ENCODE measurements around the gene CNPY4.
A peak's percentile ranks its signal among the peaks of the same experiment; 100 is the strongest.

CNPY4 gene

DNA sequence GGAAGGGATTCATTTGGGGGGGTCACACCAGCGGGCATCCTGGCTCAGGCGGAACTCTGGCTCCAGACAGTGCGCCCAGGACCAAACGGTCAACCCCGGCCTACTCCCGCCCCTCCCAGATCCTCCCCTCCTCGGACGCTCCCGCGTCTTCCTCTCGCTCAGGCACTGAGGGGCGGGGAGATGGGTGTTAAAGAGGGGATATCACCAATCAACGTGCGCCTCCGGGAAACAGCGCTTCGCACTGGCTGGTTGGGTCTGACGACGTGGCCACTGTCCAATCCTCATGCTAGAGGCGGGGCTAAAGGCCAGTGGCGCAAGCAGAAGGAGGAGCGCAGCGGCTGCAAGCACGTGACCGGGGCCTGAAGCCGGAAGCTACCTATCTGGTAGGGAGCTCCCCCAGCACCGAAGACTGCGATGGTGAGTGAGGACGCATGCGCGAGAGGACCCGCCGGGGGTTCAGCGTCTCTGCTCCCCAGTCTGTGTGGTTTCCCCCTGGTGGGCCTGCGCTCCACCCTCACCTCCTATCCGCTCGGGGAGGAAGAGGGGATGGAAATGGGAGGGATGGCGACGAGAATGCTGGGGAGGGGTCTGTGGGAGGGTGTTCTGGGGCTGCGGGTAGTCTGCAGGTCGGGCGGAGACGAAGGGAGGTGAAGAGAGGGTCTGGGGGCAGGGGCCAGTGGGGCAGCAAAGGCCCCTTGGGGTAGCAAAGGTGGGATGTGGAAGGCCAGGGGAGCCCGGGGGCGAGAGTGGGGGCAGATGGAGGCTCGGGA is 29.3 kb downstream of the CNPY4 start, which contains the start of gene LAMTOR4:
LAMTOR4 (plus strand) TSS at position 360 of the 770 bp plus-strand sequence; CDS start at position 415, 55 bp downstream.
- H3K27me3 ChIP-seq, result no peaks in the 10 kb centered on the region
- intact Hi-C loops (cut with DNase I; ENCODE audit: low total_unique reads), result loop anchor here (10.0 kb wide), 1 partner anchor 234 kb away; the partner anchor contains the start of gene TRIM4

DNA sequence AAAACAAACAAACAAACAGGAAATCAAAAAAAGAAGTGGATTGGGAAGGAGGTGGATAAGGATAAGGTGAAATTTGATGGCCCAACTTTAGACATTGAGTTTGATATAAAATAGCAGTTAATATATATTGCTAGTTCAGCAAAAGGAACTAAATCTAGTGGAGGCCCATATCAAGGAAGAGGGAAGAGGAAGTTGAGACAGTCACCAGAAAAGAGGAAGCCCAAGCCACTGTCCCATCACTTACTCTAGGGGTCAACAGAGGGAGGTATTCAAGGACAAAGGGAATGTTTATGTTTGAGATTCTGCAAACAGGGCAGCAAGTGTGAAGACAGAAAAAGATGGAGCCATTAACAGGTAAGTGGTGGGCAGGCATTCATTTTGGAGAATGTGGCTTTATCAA is 33.0 kb downstream of the CNPY4 start:
- TF ChIP-seq, protein P1, sequence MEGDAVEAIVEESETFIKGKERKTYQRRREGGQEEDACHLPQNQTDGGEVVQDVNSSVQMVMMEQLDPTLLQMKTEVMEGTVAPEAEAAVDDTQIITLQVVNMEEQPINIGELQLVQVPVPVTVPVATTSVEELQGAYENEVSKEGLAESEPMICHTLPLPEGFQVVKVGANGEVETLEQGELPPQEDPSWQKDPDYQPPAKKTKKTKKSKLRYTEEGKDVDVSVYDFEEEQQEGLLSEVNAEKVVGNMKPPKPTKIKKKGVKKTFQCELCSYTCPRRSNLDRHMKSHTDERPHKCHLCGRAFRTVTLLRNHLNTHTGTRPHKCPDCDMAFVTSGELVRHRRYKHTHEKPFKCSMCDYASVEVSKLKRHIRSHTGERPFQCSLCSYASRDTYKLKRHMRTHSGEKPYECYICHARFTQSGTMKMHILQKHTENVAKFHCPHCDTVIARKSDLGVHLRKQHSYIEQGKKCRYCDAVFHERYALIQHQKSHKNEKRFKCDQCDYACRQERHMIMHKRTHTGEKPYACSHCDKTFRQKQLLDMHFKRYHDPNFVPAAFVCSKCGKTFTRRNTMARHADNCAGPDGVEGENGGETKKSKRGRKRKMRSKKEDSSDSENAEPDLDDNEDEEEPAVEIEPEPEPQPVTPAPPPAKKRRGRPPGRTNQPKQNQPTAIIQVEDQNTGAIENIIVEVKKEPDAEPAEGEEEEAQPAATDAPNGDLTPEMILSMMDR (IDR thresholded peaks at IDR 0.05), result no peak
- H3K4me1 ChIP-seq, result peaks cover 4 to 25% (median 20%) of the 10 kb centered on the region in 4 donors
- peaks cover 12 to 51% (median 31%) of the 10 kb centered on the region in 3 donors for H3K36me3 ChIP-seq
- no peaks in the 10 kb centered on the region for H3K27me3 ChIP-seq
- H3K4me3 ChIP-seq, result no peak overlapping the region
- no peak for DNase-seq
- intact Hi-C loops (cut with DNase I; ENCODE audit: low total_unique reads), result no loop called here
- no peaks in the 10 kb centered on the region for H3K9me3 ChIP-seq
- no peak overlapping the region for H3K27ac ChIP-seq

More for the DNA sequence above, 29.3 kb downstream of the CNPY4 start, which contains the start of gene LAMTOR4:
- TF ChIP-seq, protein P1 (IDR thresholded peaks at IDR 0.05), result peak in 1 of 2 experiments; percentile 15
- DNase-seq, result peak; percentile 100
- no peaks in the 10 kb centered on the region for H3K9me3 ChIP-seq
- peak within 1 kb of the TSS; percentile 89 to 91 for H3K27ac ChIP-seq
- peaks cover 4 to 17% (median 13%) of the 10 kb centered on the region in 4 donors for H3K4me1 ChIP-seq
- peaks cover 0 to 20% (median 6%) of the 10 kb centered on the region in 3 donors for H3K36me3 ChIP-seq
- peak within 1 kb of the TSS; percentile 88 to 91 for H3K4me3 ChIP-seq

DNA sequence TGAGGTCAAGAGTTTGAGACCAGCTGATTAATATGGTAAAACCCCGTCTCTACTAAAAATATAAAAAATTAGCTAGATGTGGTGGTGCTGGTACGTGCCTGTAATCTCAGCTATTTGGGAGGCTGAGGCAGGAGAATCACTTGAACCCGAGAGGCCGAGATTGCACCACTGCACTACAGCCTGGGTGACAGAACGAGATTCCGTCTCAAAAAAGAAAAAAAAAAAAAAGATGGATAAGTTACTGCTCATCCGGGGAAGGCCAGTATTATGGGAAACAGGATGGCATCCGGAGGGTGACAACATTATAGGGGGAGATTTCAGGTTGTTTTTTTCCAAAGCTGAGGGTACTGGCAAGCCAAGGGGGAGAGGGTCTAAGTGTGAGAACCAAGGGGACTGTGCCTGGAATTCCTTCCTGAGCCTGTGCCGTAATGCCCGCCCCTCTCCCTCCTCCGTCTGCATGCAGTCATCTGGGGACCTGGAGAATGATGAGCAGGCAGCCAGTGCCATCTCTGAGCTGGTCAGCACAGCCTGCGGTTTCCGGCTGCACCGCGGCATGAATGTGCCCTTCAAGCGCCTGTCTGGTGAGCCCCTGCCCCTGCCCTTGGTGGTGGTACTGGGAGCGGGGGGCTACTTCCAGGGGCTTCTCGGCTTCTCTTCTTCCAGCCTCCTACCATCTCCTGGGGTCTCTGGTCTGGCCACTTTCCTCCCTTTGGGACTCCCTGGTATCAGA is 33.7 kb downstream of the CNPY4 start:
- Histone ChIP-seq H3K4me3 (no peak overlapping the region), H3K36me3 (peaks cover 12 to 51% (median 31%) of the 10 kb centered on the region in 3 donors), H3K27me3 (no peaks in the 10 kb centered on the region), H3K27ac (no peak overlapping the region), H3K9me3 (no peaks in the 10 kb centered on the region), H3K4me1 (peaks cover 4 to 29% (median 25%) of the 10 kb centered on the region in 4 donors)
- intact Hi-C loops (cut with DNase I; ENCODE audit: low total_unique reads), result no loop called here
- TF ChIP-seq, protein P1 (IDR thresholded peaks at IDR 0.05), result no peak
- no peak for DNase-seq

DNA sequence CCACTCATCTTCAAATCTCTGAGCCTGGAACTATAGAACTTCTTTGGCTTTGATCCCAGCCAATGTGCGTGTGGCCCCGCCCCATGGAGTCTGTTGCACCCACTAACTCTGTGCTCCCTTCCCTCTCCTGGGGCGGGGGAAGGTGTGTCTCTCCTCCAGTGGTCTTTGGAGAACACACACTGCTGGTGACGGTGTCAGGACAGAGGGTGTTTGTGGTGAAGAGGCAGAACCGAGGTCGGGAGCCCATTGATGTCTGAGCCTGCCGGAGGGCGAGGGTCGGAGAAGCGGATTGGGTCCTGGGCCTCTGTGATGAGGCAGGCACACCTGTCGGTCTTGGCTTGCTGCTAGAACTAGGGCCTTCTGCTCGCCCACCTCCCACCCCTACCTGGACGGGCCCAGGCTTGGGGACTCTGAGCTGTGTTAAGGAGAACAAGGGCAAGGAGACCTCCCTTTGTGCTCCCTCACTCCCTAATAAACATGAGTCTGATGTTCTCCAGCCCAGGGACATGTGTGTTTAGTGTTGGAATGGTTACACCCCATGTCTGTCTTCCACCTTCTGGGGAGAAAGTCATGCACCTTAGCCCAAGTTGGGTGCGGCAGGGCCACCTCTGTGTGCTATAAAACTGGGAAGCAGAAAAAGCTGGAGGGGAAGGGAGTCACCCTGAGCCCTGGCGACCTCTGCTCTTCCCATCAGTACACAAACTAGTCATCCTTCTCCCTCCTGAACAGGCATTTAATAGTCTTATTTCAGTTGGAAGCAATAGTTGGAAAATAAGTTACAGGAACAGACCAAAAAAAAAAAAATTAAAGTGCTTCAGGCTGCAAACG is 34.5 kb downstream of the CNPY4 start:
- DNase-seq, result no peak
- peaks cover 12 to 51% (median 31%) of the 10 kb centered on the region in 3 donors for H3K36me3 ChIP-seq
- intact Hi-C loops (cut with DNase I; ENCODE audit: low total_unique reads), result no loop called here
- no peak overlapping the region for H3K4me3 ChIP-seq
- no peaks in the 10 kb centered on the region for H3K27me3 ChIP-seq
- H3K27ac ChIP-seq, result no peak overlapping the region
- peaks cover 4 to 32% (median 26%) of the 10 kb centered on the region in 4 donors for H3K4me1 ChIP-seq
- TF ChIP-seq, protein P1 (IDR thresholded peaks at IDR 0.05), result no peak
- no peaks in the 10 kb centered on the region for H3K9me3 ChIP-seq
